DND-41 (cell line): ENCODE results near the gene RAB25.

Experiments used
- ATAC-seq: fragments of 200-7000 bp; cut with Tn5 transposase; 3 replicates; pipeline ENCODE4 v1.9.1; 2021; ENCODE audit warnings: low read depth; ENCODE audit not compliant: insufficient read depth
- DNase-seq: peaks from one replicate; pipeline ENCODE4 v3.0.0-alpha.2; 2020
- H2AFZ ChIP-seq: 2 replicates; pipeline ENCODE4 v1.6.0; 2012; ENCODE audit warnings: low read depth, low read length
- H3K27ac ChIP-seq: 2 replicates; pipeline ENCODE4 v1.5.1; 2012; ENCODE audit warnings: low read length, inconsistent platforms
- H3K27me3 ChIP-seq: fragments of 200-600 bp; sonication (generic); 2 replicates; pipeline ENCODE4 v1.6.0; 2012; ENCODE audit warnings: low read length, mild to moderate bottlenecking, inconsistent platforms; ENCODE audit not compliant: insufficient read depth, poor library complexity
- H3K36me3 ChIP-seq: 2 replicates; pipeline ENCODE4 v1.5.1; 2012; ENCODE audit warnings: low read length, inconsistent platforms; ENCODE audit not compliant: insufficient read depth
- H3K4me1 ChIP-seq: 2 replicates; pipeline ENCODE4 v1.5.1; 2012; ENCODE audit warnings: mild to moderate bottlenecking, low read length; ENCODE audit not compliant: insufficient read depth
- H3K4me2 ChIP-seq: 2 replicates; pipeline ENCODE4 v1.6.0; 2012; ENCODE audit warnings: mild to moderate bottlenecking, moderate library complexity, low read length, inconsistent platforms; ENCODE audit not compliant: insufficient read depth
- H3K4me3 ChIP-seq, 2 experiments: fragments of 200-600 bp in 1 of 2; shearing (Covaris generic) in 1 of 2; 2 replicates each; pipeline ENCODE4 v1.5.1; 2012 to 2016; ENCODE audit warnings: inconsistent platforms in 2 of 2, low read length in 2 of 2, mild to moderate bottlenecking in 2 of 2, low read depth in 1 of 2, moderate library complexity in 1 of 2
- H3K79me2 ChIP-seq: 2 replicates; pipeline ENCODE4 v1.6.0; 2012; ENCODE audit warnings: low read length, inconsistent platforms; ENCODE audit not compliant: insufficient read depth
- H3K9ac ChIP-seq: 2 replicates; pipeline ENCODE4 v1.6.0; 2012; ENCODE audit warnings: low read depth, mild to moderate bottlenecking, inconsistent platforms, low read length, moderate library complexity
- H3K9me3 ChIP-seq: 2 replicates; pipeline ENCODE4 v1.5.1; 2012; ENCODE audit warnings: low read length, moderate library complexity, mild to moderate bottlenecking, inconsistent platforms; ENCODE audit not compliant: insufficient read depth, severe bottlenecking
- H4K20me1 ChIP-seq: 2 replicates; pipeline ENCODE4 v1.6.0; 2012; ENCODE audit warnings: low read length; ENCODE audit not compliant: insufficient read depth
- CTCF ChIP-seq: IDR thresholded peaks from 2 replicates; pipeline ENCODE4 v1.5.1; 2012; ENCODE audit warnings: borderline replicate concordance, low read length, moderate library complexity, mild to moderate bottlenecking; ENCODE audit not compliant: poor library complexity, severe bottlenecking; ENCODE audit errors: extremely low read depth
- EZH2 ChIP-seq: IDR thresholded peaks from 3 replicates; pipeline ENCODE4 v1.6.1; 2012; ENCODE audit warnings: borderline replicate concordance, low read depth, mild to moderate bottlenecking, moderate library complexity, low read length, inconsistent platforms; ENCODE audit not compliant: severe bottlenecking

The RAB25 gene

GRCh38 chr1:156118177-156118868 lies 57.4 kb downstream of the RAB25 start:
- H3K4me2 ChIP-seq, result no peak overlapping the region
- H3K4me3 ChIP-seq, result no peak overlapping the region
- H3K79me2 ChIP-seq, result no peaks in the 10 kb centered on the region
- no peak overlapping the region for H3K27ac ChIP-seq
- H2AFZ ChIP-seq, result no peak overlapping the region
- no peaks in the 10 kb centered on the region for H3K4me1 ChIP-seq
- TF ChIP-seq CTCF (no peak), EZH2 (no peak)
- H3K27me3 ChIP-seq, result peaks cover 20% of the 10 kb centered on the region
- no peak for DNase-seq
- no peaks in the 10 kb centered on the region for H3K36me3 ChIP-seq
- H3K9ac ChIP-seq, result no peak overlapping the region
- H4K20me1 ChIP-seq, result peaks cover 2% of the 10 kb centered on the region; the same call in 1 of the 2 replicates
- no peak for ATAC-seq
- no peaks in the 10 kb centered on the region for H3K9me3 ChIP-seq

DNA sequence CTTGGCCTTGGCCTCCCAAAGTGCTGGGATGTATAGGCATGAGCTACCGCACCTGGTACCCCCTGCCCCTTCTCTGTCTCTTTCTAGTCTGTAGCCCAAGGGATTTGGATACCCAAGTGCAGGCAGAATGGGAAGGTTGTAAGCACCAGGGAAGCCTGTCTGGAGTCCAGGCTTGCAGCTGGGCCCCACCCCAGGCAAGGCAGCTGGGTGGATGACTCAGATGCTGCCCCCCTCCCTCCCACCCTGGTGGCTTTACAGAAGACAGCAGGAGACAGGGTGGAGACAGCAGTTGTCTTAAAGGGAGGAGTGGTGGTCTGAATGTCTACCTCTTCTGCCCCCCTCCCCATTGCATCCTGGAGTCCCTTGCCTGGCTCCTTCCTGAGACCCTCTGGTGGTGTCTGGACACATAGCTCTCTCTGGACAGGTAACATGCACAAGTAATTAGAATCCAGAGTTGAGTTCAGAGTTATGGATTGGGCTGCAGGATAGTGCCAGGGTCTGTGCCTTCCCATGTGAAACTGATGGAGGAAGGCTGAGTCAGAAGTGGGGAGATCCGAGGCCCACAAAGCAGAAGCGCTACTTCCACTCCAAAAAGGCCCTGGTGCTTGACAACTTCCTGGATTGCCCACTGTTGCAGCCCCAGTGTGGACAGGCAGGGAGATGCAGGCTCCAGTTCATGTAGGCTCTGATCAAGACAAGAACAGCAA lies 58.7 kb downstream of the RAB25 start:
- ATAC-seq, result peak; percentile 56; the same call in 2 of the 3 replicates
- Histone ChIP-seq H3K4me2 (no peak overlapping the region), H3K36me3 (no peaks in the 10 kb centered on the region), H3K9ac (no peak overlapping the region), H3K4me1 (no peaks in the 10 kb centered on the region), H4K20me1 (0 out of 2 replicates have a peak, but pooled peaks cover 8% of the 10 kb centered on the region), H3K27ac (no peak overlapping the region), H3K4me3 (no peak overlapping the region), H3K9me3 (no peaks in the 10 kb centered on the region), H3K27me3 (peaks cover 19% of the 10 kb centered on the region), H3K79me2 (no peaks in the 10 kb centered on the region), H2AFZ (no peak overlapping the region)
- no peak for TF ChIP-seq EZH2
- TF ChIP-seq CTCF, result no peak
- DNase-seq, result no peak
